HG03064 (cell line): ENCODE results near the gene HYI.

Source experiments
- ATAC-seq: cut with Tn5 transposase; IDR thresholded peaks from one replicate; pipeline ENCODE4 v1.9.1; 2021; ENCODE audit warnings: low read depth; ENCODE audit not compliant: unreplicated experiment

Gene HYI

DNA sequence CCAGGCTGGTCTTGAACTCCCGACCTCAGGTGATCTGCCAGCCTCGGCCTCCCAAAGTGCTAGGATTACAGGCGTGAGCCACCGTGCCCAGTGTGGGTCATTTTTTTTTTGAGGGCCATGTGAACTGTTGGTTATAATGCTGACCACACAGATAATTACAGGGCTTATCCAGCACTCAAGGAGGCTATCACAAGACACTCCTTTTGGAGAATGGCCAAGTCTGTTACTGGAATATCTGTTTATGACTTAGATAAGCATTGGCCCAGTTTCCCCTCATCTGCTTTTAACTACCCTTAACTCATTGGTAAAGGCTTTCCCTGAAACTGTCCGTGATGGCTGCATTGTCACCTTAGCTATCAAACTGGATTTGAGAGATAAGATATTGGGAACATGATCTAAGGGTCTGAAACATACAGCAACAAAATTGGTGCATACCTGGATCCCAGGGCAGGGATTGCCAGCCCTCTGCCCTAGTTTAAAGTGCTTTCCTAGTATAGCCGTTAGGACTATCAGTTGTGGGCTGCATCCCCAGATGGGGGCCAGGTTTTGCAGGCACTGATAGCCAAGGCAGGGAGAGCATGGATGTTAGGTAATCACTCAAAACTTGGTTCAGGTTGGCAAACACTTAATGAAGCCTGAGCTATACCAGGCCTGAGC, 48.4 kb downstream of the HYI start:
- no peak for ATAC-seq

DNA sequence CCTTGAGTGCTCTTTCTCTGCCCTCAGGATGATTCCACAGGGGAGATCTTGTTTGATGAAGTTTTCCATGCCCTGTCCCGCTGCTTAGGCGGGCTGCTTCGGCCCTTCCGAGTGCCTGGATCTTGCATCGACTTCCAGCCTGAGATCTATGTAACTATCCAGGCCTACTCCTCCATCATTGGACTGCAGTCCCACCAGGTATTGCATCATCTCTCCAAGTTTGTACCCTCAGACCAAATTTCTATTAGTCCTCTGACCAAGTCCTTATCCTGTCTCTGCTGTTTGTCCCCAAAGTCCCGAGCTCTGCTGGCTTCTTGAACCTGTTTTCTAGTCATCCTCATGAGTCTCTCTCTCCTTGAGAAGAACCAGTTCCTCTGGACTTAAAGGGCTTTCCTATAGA, 49.4 kb downstream of the HYI start:
- no peak for ATAC-seq

DNA sequence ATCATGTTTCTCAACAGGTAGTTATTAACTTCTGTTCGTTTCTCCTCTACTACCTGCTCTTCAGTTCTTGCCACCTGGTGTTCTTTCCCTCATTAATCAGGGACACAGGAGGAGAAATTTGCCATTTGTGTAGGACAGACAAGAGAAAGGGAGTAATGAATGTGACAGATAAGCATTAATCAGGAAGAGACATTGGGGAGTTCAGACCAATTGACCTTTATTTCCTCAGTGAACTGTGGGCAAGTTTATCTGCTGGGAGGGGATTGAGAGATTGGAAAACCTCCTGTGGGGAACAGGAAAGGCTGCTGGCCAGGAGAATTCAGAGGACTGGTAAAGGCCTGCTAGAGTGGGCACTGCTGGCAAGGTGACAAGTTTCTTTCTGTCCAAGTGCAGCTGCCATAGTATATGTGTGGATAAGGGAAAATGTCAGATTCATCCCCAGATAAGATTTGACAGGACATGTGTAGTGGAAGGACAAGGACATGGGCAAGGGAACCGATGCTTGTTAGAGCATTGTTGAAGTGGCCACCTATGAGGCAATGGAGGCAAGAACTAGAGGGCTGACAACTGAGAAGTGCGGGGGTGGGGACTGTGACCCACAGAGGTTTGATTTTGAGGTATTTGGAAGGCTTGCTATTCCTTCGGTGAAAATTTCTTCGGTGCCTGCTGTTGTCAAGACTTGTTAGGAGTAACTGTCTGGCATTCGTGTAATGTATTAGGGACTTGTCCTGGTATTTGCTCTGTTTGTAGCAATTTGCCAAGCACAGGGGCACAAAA, 51.5 kb downstream of the HYI start:
- no peak for ATAC-seq
